Measurements from ENCODE around the gene CDS1.
"Not testable (repeated sequence)": the region's sequence is repeated elsewhere in the genome, so short reads cannot be mapped to it uniquely, and the experiment has no call there.

CDS1 gene

GRCh38 chr4:84582988-84583875, at the start of gene CDS1:
CDS1 (plus strand) TSS chr4:84583127; CDS start chr4:84583402, 275 bp downstream.
- H3K4me3 ChIP-seq (ENCODE audit: low read depth, low read length), result peak within 1 kb of the TSS; percentile 86
- peak within 1 kb of the TSS; percentile 48 for H3K9ac ChIP-seq (ENCODE audit: low read depth, low read length)
- peaks cover 30% of the 10 kb centered on the region for H3K4me1 ChIP-seq (ENCODE audit: control insufficient read depth, insufficient read depth, low read length)
- no peaks in the 10 kb centered on the region for H3K9me3 ChIP-seq (ENCODE audit: control insufficient read depth, insufficient read depth, low read length)
- peaks cover 20% of the 10 kb centered on the region for H3K27me3 ChIP-seq (ENCODE audit: control insufficient read depth, insufficient read depth, low read length)
- no peaks in the 10 kb centered on the region for H3K36me3 ChIP-seq (ENCODE audit: control insufficient read depth, insufficient read depth, low read length)

GRCh38 chr4:84535901-84536300, 47.0 kb upstream of the CDS1 start:
- H3K4me3 ChIP-seq (ENCODE audit: low read depth, low read length), result no peak overlapping the region
- H3K4me1 ChIP-seq (ENCODE audit: control insufficient read depth, insufficient read depth, low read length), result no peaks in the 10 kb centered on the region
- H3K9ac ChIP-seq (ENCODE audit: low read depth, low read length), result no peak overlapping the region
- no peaks in the 10 kb centered on the region for H3K27me3 ChIP-seq (ENCODE audit: control insufficient read depth, insufficient read depth, low read length)
- no peaks in the 10 kb centered on the region for H3K9me3 ChIP-seq (ENCODE audit: control insufficient read depth, insufficient read depth, low read length)
- no peaks in the 10 kb centered on the region for H3K36me3 ChIP-seq (ENCODE audit: control insufficient read depth, insufficient read depth, low read length)

- no peaks in the 10 kb centered on the region for H3K36me3 ChIP-seq (ENCODE audit: control insufficient read depth, insufficient read depth, low read length)
- no peaks in the 10 kb centered on the region for H3K27me3 ChIP-seq (ENCODE audit: control insufficient read depth, insufficient read depth, low read length)
- H3K9ac ChIP-seq (ENCODE audit: low read depth, low read length), result no peak overlapping the region
- H3K4me3 ChIP-seq (ENCODE audit: low read depth, low read length), result no peak overlapping the region
- H3K9me3 ChIP-seq (ENCODE audit: control insufficient read depth, insufficient read depth, low read length), result no peaks in the 10 kb centered on the region
- no peaks in the 10 kb centered on the region for H3K4me1 ChIP-seq (ENCODE audit: control insufficient read depth, insufficient read depth, low read length)
Measured at GRCh38 chr4:84545093-84545492, 37.8 kb upstream of the CDS1 start.

- Histone ChIP-seq H3K36me3 (ENCODE audit: control insufficient read depth, insufficient read depth, low read length) (no peaks in the 10 kb centered on the region), H3K9me3 (ENCODE audit: control insufficient read depth, insufficient read depth, low read length) (no peaks in the 10 kb centered on the region), H3K9ac (ENCODE audit: low read depth, low read length) (no peak overlapping the region), H3K4me1 (ENCODE audit: control insufficient read depth, insufficient read depth, low read length) (no peaks in the 10 kb centered on the region), H3K4me3 (ENCODE audit: low read depth, low read length) (no peak overlapping the region), H3K27me3 (ENCODE audit: control insufficient read depth, insufficient read depth, low read length) (no peaks in the 10 kb centered on the region)
Measured at GRCh38 chr4:84547211-84547610, 35.7 kb upstream of the CDS1 start.

- H3K9me3 ChIP-seq (ENCODE audit: control insufficient read depth, insufficient read depth, low read length); H3K4me3 ChIP-seq (ENCODE audit: low read depth, low read length); H3K9ac ChIP-seq (ENCODE audit: low read depth, low read length); H3K4me1 ChIP-seq (ENCODE audit: control insufficient read depth, insufficient read depth, low read length); H3K36me3 ChIP-seq (ENCODE audit: control insufficient read depth, insufficient read depth, low read length); H3K27me3 ChIP-seq (ENCODE audit: control insufficient read depth, insufficient read depth, low read length): not testable (repeated sequence)
Measured at GRCh38 chr4:84549191-84549590, 33.7 kb upstream of the CDS1 start.

GRCh38 chr4:84562156-84562555, 20.8 kb upstream of the CDS1 start:
- H3K36me3 ChIP-seq (ENCODE audit: control insufficient read depth, insufficient read depth, low read length), result no peaks in the 10 kb centered on the region
- H3K9ac ChIP-seq (ENCODE audit: low read depth, low read length), result no peak overlapping the region
- no peaks in the 10 kb centered on the region for H3K27me3 ChIP-seq (ENCODE audit: control insufficient read depth, insufficient read depth, low read length)
- H3K9me3 ChIP-seq (ENCODE audit: control insufficient read depth, insufficient read depth, low read length), result no peaks in the 10 kb centered on the region
- peaks cover 11% of the 10 kb centered on the region for H3K4me1 ChIP-seq (ENCODE audit: control insufficient read depth, insufficient read depth, low read length)
- H3K4me3 ChIP-seq (ENCODE audit: low read depth, low read length), result no peak overlapping the region

GRCh38 chr4:84563002-84563401, 19.9 kb upstream of the CDS1 start:
- Histone ChIP-seq H3K9ac (ENCODE audit: low read depth, low read length) (no peak overlapping the region), H3K4me1 (ENCODE audit: control insufficient read depth, insufficient read depth, low read length) (peaks cover 11% of the 10 kb centered on the region), H3K27me3 (ENCODE audit: control insufficient read depth, insufficient read depth, low read length) (no peaks in the 10 kb centered on the region), H3K9me3 (ENCODE audit: control insufficient read depth, insufficient read depth, low read length) (no peaks in the 10 kb centered on the region), H3K4me3 (ENCODE audit: low read depth, low read length) (no peak overlapping the region), H3K36me3 (ENCODE audit: control insufficient read depth, insufficient read depth, low read length) (no peaks in the 10 kb centered on the region)

GRCh38 chr4:84565951-84566350, 17.0 kb upstream of the CDS1 start:
- no peak overlapping the region for H3K4me3 ChIP-seq (ENCODE audit: low read depth, low read length)
- H3K27me3 ChIP-seq (ENCODE audit: control insufficient read depth, insufficient read depth, low read length), result no peaks in the 10 kb centered on the region
- H3K36me3 ChIP-seq (ENCODE audit: control insufficient read depth, insufficient read depth, low read length), result no peaks in the 10 kb centered on the region
- H3K4me1 ChIP-seq (ENCODE audit: control insufficient read depth, insufficient read depth, low read length), result peaks cover 25% of the 10 kb centered on the region
- no peak overlapping the region for H3K9ac ChIP-seq (ENCODE audit: low read depth, low read length)
- no peaks in the 10 kb centered on the region for H3K9me3 ChIP-seq (ENCODE audit: control insufficient read depth, insufficient read depth, low read length)

- Histone ChIP-seq H3K27me3 (ENCODE audit: control insufficient read depth, insufficient read depth, low read length) (no peaks in the 10 kb centered on the region), H3K36me3 (ENCODE audit: control insufficient read depth, insufficient read depth, low read length) (no peaks in the 10 kb centered on the region), H3K4me1 (ENCODE audit: control insufficient read depth, insufficient read depth, low read length) (peaks cover 25% of the 10 kb centered on the region), H3K9ac (ENCODE audit: low read depth, low read length) (no peak overlapping the region), H3K4me3 (ENCODE audit: low read depth, low read length) (no peak overlapping the region), H3K9me3 (ENCODE audit: control insufficient read depth, insufficient read depth, low read length) (no peaks in the 10 kb centered on the region)
Measured at GRCh38 chr4:84568496-84568895, 14.4 kb upstream of the CDS1 start.

- no peak overlapping the region for H3K9ac ChIP-seq (ENCODE audit: low read depth, low read length)
- H3K9me3 ChIP-seq (ENCODE audit: control insufficient read depth, insufficient read depth, low read length), result no peaks in the 10 kb centered on the region
Measured at GRCh38 chr4:84569009-84569408, 13.9 kb upstream of the CDS1 start.

GRCh38 chr4:84573385-84574068, 9.4 kb upstream of the CDS1 start:
- no peak overlapping the region for H3K4me3 ChIP-seq (ENCODE audit: low read depth, low read length)
- peaks cover 12% of the 10 kb centered on the region for H3K4me1 ChIP-seq (ENCODE audit: control insufficient read depth, insufficient read depth, low read length)
- no peaks in the 10 kb centered on the region for H3K36me3 ChIP-seq (ENCODE audit: control insufficient read depth, insufficient read depth, low read length)
- H3K27me3 ChIP-seq (ENCODE audit: control insufficient read depth, insufficient read depth, low read length), result no peaks in the 10 kb centered on the region
- no peak overlapping the region for H3K9ac ChIP-seq (ENCODE audit: low read depth, low read length)
- no peaks in the 10 kb centered on the region for H3K9me3 ChIP-seq (ENCODE audit: control insufficient read depth, insufficient read depth, low read length)

More at GRCh38 chr4:84569009-84569408, 13.9 kb upstream of the CDS1 start:
- H3K4me3 ChIP-seq (ENCODE audit: low read depth, low read length), result no peak overlapping the region
- peaks cover 24% of the 10 kb centered on the region for H3K4me1 ChIP-seq (ENCODE audit: control insufficient read depth, insufficient read depth, low read length)
- no peaks in the 10 kb centered on the region for H3K27me3 ChIP-seq (ENCODE audit: control insufficient read depth, insufficient read depth, low read length)
- no peaks in the 10 kb centered on the region for H3K36me3 ChIP-seq (ENCODE audit: control insufficient read depth, insufficient read depth, low read length)
